Uterus (tissue), 2 donors: ENCODE measurements around the gene SUPT3H.

ENCODE experiments used
- POLR2A ChIP-seq, 2 donors: fragments of 450-650 bp; IDR thresholded peaks; one replicate each; pipeline ENCODE4 v1.6.1; 2016; ENCODE audit warnings: antibody characterized with exemption in 2 of 2, mild to moderate bottlenecking in 1 of 2, moderate library complexity in 1 of 2
- TF ChIP-seq, protein P1 (sequence below), 4 experiments: fragments of 200-600 bp in 2 of 4; fragments of 450-650 bp in 2 of 4; sonication (generic) in 2 of 4; IDR thresholded peaks; one replicate each; pipeline ENCODE4 v1.5.1; 2016 to 2019; ENCODE audit warnings: antibody characterized with exemption in 4 of 4, mild to moderate bottlenecking in 2 of 4, moderate library complexity in 1 of 4

DNA sequence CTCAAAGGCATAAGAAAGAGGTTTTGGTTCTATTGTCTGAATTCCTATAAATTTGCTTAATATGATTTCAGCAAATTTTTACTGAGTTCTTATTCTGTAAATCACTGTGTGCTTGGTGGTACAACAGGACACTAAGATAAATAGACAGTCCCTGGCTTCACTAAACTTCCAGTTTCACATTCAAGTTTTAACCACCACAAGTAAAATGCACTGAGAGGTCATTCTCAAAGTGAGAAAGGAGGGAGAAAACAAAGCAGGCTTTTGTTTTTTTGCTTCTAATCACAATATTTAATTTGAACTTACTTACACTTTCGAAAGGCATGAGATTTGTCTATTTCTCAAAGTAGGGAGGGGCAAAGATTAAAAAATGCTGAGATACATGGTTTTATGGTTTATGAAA, 544.5 kb downstream of the SUPT3H start:
- TF ChIP-seq, protein P1, sequence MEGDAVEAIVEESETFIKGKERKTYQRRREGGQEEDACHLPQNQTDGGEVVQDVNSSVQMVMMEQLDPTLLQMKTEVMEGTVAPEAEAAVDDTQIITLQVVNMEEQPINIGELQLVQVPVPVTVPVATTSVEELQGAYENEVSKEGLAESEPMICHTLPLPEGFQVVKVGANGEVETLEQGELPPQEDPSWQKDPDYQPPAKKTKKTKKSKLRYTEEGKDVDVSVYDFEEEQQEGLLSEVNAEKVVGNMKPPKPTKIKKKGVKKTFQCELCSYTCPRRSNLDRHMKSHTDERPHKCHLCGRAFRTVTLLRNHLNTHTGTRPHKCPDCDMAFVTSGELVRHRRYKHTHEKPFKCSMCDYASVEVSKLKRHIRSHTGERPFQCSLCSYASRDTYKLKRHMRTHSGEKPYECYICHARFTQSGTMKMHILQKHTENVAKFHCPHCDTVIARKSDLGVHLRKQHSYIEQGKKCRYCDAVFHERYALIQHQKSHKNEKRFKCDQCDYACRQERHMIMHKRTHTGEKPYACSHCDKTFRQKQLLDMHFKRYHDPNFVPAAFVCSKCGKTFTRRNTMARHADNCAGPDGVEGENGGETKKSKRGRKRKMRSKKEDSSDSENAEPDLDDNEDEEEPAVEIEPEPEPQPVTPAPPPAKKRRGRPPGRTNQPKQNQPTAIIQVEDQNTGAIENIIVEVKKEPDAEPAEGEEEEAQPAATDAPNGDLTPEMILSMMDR (IDR thresholded peaks at IDR 0.05), result no peak
- no peak for TF ChIP-seq POLR2A (IDR thresholded peaks at IDR 0.05)
